Measurements from ENCODE around the gene HMGCS2.
"Not testable (repeated sequence)": the region's sequence is repeated elsewhere in the genome, so short reads cannot be mapped to it uniquely, and the experiment has no call there.

The HMGCS2 gene

DNA sequence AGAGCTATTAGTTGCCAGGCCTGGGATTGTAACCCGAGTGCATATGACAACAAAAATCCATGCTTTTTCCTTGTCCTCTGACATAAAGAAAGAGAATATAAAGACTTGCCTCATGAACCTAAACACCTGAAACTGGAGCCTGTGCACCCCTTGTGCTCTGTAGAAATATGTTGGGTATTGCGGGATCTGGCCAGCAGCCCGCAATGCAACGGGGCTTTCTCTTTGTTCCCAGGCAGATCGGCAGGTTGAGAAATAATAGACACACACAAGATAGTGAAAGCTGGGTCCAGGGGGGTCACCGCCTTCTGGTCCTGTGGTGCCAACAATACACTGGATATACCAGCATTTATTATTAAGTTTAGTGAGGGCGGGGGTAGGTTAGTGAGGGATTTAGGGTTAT lies 17.3 kb upstream of the HMGCS2 start:
- not testable (repeated sequence) for H2AFZ ChIP-seq (ENCODE audit: low read depth, low read length); H3K4me3 ChIP-seq (ENCODE audit: low read depth in 1 of 2, low read length in 2 of 2); H3K79me2 ChIP-seq (ENCODE audit: insufficient read depth, low read length); ATAC-seq (ENCODE audit: insufficient read depth, low read depth); H3K36me3 ChIP-seq (ENCODE audit: insufficient read depth, low read length); H3K27ac ChIP-seq (ENCODE audit: low read length); H3K4me2 ChIP-seq (ENCODE audit: insufficient read depth, low read length); H4K20me1 ChIP-seq (ENCODE audit: insufficient read depth, low read length); H3K9me3 ChIP-seq (ENCODE audit: insufficient read depth, low read length, severe bottlenecking); H3K9ac ChIP-seq (ENCODE audit: low read depth, low read length); H3K4me1 ChIP-seq (ENCODE audit: insufficient read depth, low read length); DNase-seq
- peaks cover 14% of the 10 kb centered on the region for H3K27me3 ChIP-seq (ENCODE audit: insufficient read depth, low read length, poor library complexity)

DNA sequence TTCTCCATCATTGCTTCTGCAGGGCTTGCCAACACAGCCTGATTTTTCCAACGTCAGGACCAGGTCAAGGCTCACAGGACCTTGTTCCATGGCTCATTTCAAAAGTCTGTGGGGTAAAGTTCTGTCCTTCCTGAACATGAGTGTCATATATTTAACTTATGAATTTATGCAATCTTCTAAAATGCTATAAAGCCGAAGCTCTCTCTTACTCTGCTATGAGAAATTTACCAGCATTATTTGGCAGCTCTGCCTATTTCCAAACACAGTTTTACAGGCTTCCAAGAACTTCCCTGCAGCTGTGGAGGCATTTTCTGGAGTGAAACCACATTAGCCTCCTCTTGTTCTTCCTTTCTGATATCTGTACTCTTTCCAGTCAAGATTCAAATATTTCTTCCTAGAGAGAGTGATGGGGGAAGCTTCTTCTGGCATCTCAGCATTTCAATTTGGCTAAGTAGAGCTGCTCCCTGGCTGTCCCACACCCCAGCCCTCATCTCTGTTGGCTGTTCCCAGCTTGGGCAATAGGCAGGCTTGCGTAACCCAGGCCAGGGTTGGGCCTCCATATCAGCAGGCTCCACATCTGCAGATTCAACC lies 15.6 kb upstream of the HMGCS2 start:
- no peaks in the 10 kb centered on the region for H4K20me1 ChIP-seq (ENCODE audit: insufficient read depth, low read length)
- no peaks in the 10 kb centered on the region for H3K4me1 ChIP-seq (ENCODE audit: insufficient read depth, low read length)
- no peaks in the 10 kb centered on the region for H3K79me2 ChIP-seq (ENCODE audit: insufficient read depth, low read length)
- no peak overlapping the region for H3K27ac ChIP-seq (ENCODE audit: low read length)
- no peak overlapping the region for H2AFZ ChIP-seq (ENCODE audit: low read depth, low read length)
- ATAC-seq (ENCODE audit: insufficient read depth, low read depth) (no peak), DNase-seq (no peak)
- H3K4me3 ChIP-seq (ENCODE audit: low read depth in 1 of 2, low read length in 2 of 2), result no peak overlapping the region
- no peaks in the 10 kb centered on the region for H3K36me3 ChIP-seq (ENCODE audit: insufficient read depth, low read length)
- no peaks in the 10 kb centered on the region for H3K9me3 ChIP-seq (ENCODE audit: insufficient read depth, low read length, severe bottlenecking)
- no peak overlapping the region for H3K4me2 ChIP-seq (ENCODE audit: insufficient read depth, low read length)
- H3K27me3 ChIP-seq (ENCODE audit: insufficient read depth, low read length, poor library complexity), result peaks cover 16% of the 10 kb centered on the region
- no peak for TF ChIP-seq EZH2 (IDR thresholded peaks at IDR 0.05; ENCODE audit: borderline replicate concordance, low read depth, low read length, severe bottlenecking)
- TF ChIP-seq, protein P1, sequence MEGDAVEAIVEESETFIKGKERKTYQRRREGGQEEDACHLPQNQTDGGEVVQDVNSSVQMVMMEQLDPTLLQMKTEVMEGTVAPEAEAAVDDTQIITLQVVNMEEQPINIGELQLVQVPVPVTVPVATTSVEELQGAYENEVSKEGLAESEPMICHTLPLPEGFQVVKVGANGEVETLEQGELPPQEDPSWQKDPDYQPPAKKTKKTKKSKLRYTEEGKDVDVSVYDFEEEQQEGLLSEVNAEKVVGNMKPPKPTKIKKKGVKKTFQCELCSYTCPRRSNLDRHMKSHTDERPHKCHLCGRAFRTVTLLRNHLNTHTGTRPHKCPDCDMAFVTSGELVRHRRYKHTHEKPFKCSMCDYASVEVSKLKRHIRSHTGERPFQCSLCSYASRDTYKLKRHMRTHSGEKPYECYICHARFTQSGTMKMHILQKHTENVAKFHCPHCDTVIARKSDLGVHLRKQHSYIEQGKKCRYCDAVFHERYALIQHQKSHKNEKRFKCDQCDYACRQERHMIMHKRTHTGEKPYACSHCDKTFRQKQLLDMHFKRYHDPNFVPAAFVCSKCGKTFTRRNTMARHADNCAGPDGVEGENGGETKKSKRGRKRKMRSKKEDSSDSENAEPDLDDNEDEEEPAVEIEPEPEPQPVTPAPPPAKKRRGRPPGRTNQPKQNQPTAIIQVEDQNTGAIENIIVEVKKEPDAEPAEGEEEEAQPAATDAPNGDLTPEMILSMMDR (IDR thresholded peaks at IDR 0.05; ENCODE audit: borderline replicate concordance, extremely low read depth, low read length, poor library complexity, severe bottlenecking), result no peak
- H3K9ac ChIP-seq (ENCODE audit: low read depth, low read length), result no peak overlapping the region

DNA sequence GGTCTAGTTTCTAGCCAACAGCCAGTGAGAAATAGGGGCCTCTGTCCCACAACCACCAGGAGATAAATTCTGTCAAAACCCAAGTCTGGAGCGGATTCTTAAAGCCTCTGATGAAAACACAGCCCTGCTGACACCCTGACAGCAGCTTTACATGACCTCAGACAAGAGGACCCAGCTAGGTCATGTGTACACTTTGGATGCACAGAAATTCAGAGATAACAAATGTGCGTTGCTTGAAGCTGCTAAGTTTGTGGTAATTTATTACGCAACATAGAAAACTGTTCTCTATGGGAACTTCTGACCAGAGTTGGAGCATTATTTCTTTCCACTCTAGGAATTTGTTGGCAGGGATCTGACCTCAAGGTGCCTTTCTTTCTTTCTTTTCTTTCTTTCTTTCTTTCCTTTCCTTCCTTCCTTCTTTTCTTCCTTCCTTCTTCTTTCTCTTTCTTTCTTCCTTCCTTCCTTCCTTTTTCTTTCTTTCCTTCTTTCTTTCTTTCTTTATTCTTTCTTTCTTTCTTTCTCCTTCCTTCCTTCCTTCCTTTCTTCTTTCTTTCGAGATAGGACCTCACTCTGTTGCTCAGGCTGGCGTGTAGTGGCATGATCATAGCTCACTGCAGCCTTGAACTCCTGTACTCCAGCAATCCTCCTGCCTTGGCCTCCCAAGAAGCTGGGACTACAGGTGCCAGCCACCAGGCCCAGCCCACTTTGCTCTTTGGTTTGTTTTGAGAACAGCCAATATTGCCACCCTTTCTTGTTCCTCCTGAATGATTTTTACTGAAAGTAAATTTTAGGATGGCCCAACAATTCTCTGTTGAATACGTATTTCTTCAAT lies 14.9 kb upstream of the HMGCS2 start:
- Histone ChIP-seq H3K27me3 (ENCODE audit: insufficient read depth, low read length, poor library complexity) (peaks cover 16% of the 10 kb centered on the region), H2AFZ (ENCODE audit: low read depth, low read length) (no peak overlapping the region), H4K20me1 (ENCODE audit: insufficient read depth, low read length) (no peaks in the 10 kb centered on the region), H3K36me3 (ENCODE audit: insufficient read depth, low read length) (no peaks in the 10 kb centered on the region), H3K4me2 (ENCODE audit: insufficient read depth, low read length) (no peak overlapping the region), H3K9ac (ENCODE audit: low read depth, low read length) (no peak overlapping the region), H3K27ac (ENCODE audit: low read length) (no peak overlapping the region), H3K4me3 (ENCODE audit: low read depth in 1 of 2, low read length in 2 of 2) (no peak overlapping the region), H3K79me2 (ENCODE audit: insufficient read depth, low read length) (no peaks in the 10 kb centered on the region), H3K4me1 (ENCODE audit: insufficient read depth, low read length) (no peaks in the 10 kb centered on the region), H3K9me3 (ENCODE audit: insufficient read depth, low read length, severe bottlenecking) (no peaks in the 10 kb centered on the region)
- no peak for ATAC-seq (ENCODE audit: insufficient read depth, low read depth)
- no peak for TF ChIP-seq EZH2 (IDR thresholded peaks at IDR 0.05; ENCODE audit: borderline replicate concordance, low read depth, low read length, severe bottlenecking)
- TF ChIP-seq, protein P1 (IDR thresholded peaks at IDR 0.05; ENCODE audit: borderline replicate concordance, extremely low read depth, low read length, poor library complexity, severe bottlenecking), result no peak
- no peak for DNase-seq

DNA sequence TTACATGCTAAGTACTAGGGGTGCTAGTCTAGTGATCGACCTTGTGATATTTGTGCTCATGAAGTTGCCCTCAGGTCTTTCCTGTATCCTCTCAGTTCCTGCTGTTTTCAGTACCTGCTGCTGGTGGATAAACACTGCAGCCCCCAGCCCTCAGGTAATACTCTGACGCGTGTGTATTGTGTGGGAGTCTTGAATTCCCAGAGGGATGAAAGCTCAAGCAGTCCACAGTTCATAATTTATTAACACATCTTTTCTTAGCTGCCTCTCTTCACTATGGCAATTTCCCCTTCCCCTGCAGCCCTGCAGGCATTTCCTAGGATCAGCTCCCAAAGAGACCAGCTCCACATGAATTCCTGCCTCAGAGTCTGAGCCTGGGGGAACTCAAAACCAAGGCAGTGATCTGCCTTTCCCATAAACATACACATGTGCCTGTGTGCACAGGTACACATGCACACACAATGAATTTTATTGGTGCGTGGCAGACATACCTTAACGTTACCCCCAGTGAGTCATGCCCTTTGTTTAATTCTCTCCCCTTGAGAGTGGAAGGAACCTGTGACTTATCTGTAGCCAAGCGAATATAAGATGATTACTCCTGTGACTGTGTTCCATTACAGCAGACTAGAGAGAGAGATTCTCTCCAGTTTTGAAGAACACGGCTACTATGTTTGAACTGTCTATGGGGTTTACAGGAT lies 14.1 kb upstream of the HMGCS2 start:
- H3K36me3 ChIP-seq (ENCODE audit: insufficient read depth, low read length), result no peaks in the 10 kb centered on the region
- H3K79me2 ChIP-seq (ENCODE audit: insufficient read depth, low read length), result no peaks in the 10 kb centered on the region
- H4K20me1 ChIP-seq (ENCODE audit: insufficient read depth, low read length), result no peaks in the 10 kb centered on the region
- H3K9ac ChIP-seq (ENCODE audit: low read depth, low read length), result no peak overlapping the region
- no peaks in the 10 kb centered on the region for H3K4me1 ChIP-seq (ENCODE audit: insufficient read depth, low read length)
- ATAC-seq (ENCODE audit: insufficient read depth, low read depth) (no peak), DNase-seq (no peak)
- H2AFZ ChIP-seq (ENCODE audit: low read depth, low read length), result no peak overlapping the region
- H3K27ac ChIP-seq (ENCODE audit: low read length), result no peak overlapping the region
- TF ChIP-seq EZH2 (IDR thresholded peaks at IDR 0.05; ENCODE audit: borderline replicate concordance, low read depth, low read length, severe bottlenecking), result no peak
- TF ChIP-seq, protein P1 (IDR thresholded peaks at IDR 0.05; ENCODE audit: borderline replicate concordance, extremely low read depth, low read length, poor library complexity, severe bottlenecking), result no peak
- no peak overlapping the region for H3K4me3 ChIP-seq (ENCODE audit: low read depth in 1 of 2, low read length in 2 of 2)
- H3K9me3 ChIP-seq (ENCODE audit: insufficient read depth, low read length, severe bottlenecking), result no peaks in the 10 kb centered on the region
- peaks cover 16% of the 10 kb centered on the region for H3K27me3 ChIP-seq (ENCODE audit: insufficient read depth, low read length, poor library complexity)
- H3K4me2 ChIP-seq (ENCODE audit: insufficient read depth, low read length), result no peak overlapping the region
